Neuronal stem cell (in vitro differentiated cells): ENCODE results near the gene ATP2A1.
"Not testable (repeated sequence)": the region's sequence is repeated elsewhere in the genome, so short reads cannot be mapped to it uniquely, and the experiment has no call there.

ENCODE experiments used
- DNase-seq: peaks from one replicate; pipeline ENCODE4 v3.0.0-alpha.2; 2013; ENCODE audit warnings: low spot score
- H2AFZ ChIP-seq: one replicate; pipeline ENCODE4 v1.6.1; 2013; ENCODE audit warnings: mild to moderate bottlenecking, low read length, inconsistent platforms
- H2AK5ac ChIP-seq: 2 replicates; pipeline ENCODE4 v1.6.1; 2013; ENCODE audit warnings: low read depth, mild to moderate bottlenecking, inconsistent platforms, low read length, moderate library complexity, mixed read lengths
- H2BK120ac ChIP-seq: 2 replicates; pipeline ENCODE4 v1.6.1; 2013; ENCODE audit warnings: low read depth, mild to moderate bottlenecking, inconsistent platforms, low read length, moderate library complexity, mixed read lengths
- H2BK12ac ChIP-seq: one replicate; pipeline ENCODE4 v1.6.1; 2013; ENCODE audit warnings: low read length, inconsistent platforms
- H2BK15ac ChIP-seq: 2 replicates; pipeline ENCODE4 v1.6.1; 2013; ENCODE audit warnings: mild to moderate bottlenecking, low read length, inconsistent platforms, mixed read lengths
- H2BK5ac ChIP-seq: one replicate; pipeline ENCODE4 v1.6.1; 2013; ENCODE audit warnings: inconsistent platforms, mild to moderate bottlenecking, low read length, moderate library complexity
- H3K14ac ChIP-seq: one replicate; pipeline ENCODE4 v1.6.1; 2013; ENCODE audit warnings: low read length, inconsistent platforms
- H3K18ac ChIP-seq: 2 replicates; pipeline ENCODE4 v1.6.1; 2013; ENCODE audit warnings: low read length, inconsistent platforms
- H3K23ac ChIP-seq: 2 replicates; pipeline ENCODE4 v1.6.1; 2013; ENCODE audit warnings: low read depth, mild to moderate bottlenecking, mixed read lengths, low read length, inconsistent platforms; ENCODE audit not compliant: poor library complexity
- H3K27ac ChIP-seq: replicated peaks from 3 replicates; pipeline ENCODE4 v1.5.1; 2013; ENCODE audit warnings: low read length, inconsistent platforms
- H3K27me3 ChIP-seq, 3 experiments: 2 replicates each; pipeline ENCODE4 v1.6.1; 2013; ENCODE audit warnings: low read length in 3 of 3, mild to moderate bottlenecking in 2 of 3, inconsistent platforms in 1 of 3, low read depth in 1 of 3, mixed read lengths in 1 of 3, moderate library complexity in 1 of 3; ENCODE audit not compliant: control insufficient read depth in 3 of 3, insufficient read depth in 3 of 3
- H3K36me3 ChIP-seq, 2 donors: replicated peaks in 1 of 2; 2 replicates each; pipeline ENCODE4 v1.6.1; 2013; ENCODE audit warnings: low read length in 2 of 2; ENCODE audit not compliant: control insufficient read depth in 2 of 2, insufficient read depth in 2 of 2
- H3K4ac ChIP-seq: 2 replicates; pipeline ENCODE4 v1.6.1; 2013; ENCODE audit warnings: inconsistent platforms, mild to moderate bottlenecking, low read length, moderate library complexity
- H3K4me1 ChIP-seq, 2 donors: 1 replicate in 1 of 2; 2 replicates in 1 of 2; pipeline ENCODE4 v1.6.1; 2013; ENCODE audit warnings: low read length in 2 of 2, low read depth in 1 of 2; ENCODE audit not compliant: control insufficient read depth in 2 of 2, insufficient read depth in 1 of 2
- H3K4me2 ChIP-seq: one replicate; pipeline ENCODE4 v1.6.1; 2013; ENCODE audit warnings: mild to moderate bottlenecking, low read length, inconsistent platforms; ENCODE audit not compliant: insufficient read depth, poor library complexity, severe bottlenecking
- H3K4me3 ChIP-seq, 2 donors: 2 replicates each; pipeline ENCODE4 v1.5.1; 2013; ENCODE audit warnings: low read length in 2 of 2, mild to moderate bottlenecking in 2 of 2, inconsistent platforms in 1 of 2, moderate library complexity in 1 of 2
- H3K79me1 ChIP-seq: one replicate; pipeline ENCODE4 v1.6.1; 2013; ENCODE audit warnings: low read depth, mild to moderate bottlenecking, inconsistent platforms, low read length, moderate library complexity
- H3K9ac ChIP-seq: one replicate; pipeline ENCODE4 v1.6.1; 2013; ENCODE audit warnings: mild to moderate bottlenecking, low read depth, low read length, inconsistent platforms; ENCODE audit not compliant: poor library complexity
- H3K9me3 ChIP-seq, 2 donors: replicated peaks in 1 of 2; 2 replicates each; pipeline versions ENCODE3 to v1.6.1; 2013; ENCODE audit warnings: low read length in 2 of 2, mild to moderate bottlenecking in 2 of 2, inconsistent platforms in 1 of 2, low read depth in 1 of 2, mixed read lengths in 1 of 2, moderate library complexity in 1 of 2; ENCODE audit not compliant: control insufficient read depth in 2 of 2, insufficient read depth in 1 of 2
- H4K8ac ChIP-seq: one replicate; pipeline ENCODE4 v1.6.1; 2013; ENCODE audit warnings: low read depth, mild to moderate bottlenecking, inconsistent platforms, low read length, moderate library complexity
- H4K91ac ChIP-seq: one replicate; pipeline ENCODE4 v1.6.1; 2013; ENCODE audit warnings: low read length, low read depth, mild to moderate bottlenecking, inconsistent platforms; ENCODE audit not compliant: poor library complexity
- WGBS, 2 donors: extraction: QIAGEN DNeasy Blood & Tissue Kit; methylation state at CpG; one replicate each; pipeline ENCODE4 v1.1.7; 2013; ENCODE audit warnings: missing lambda C conversion rate in 2 of 2, mixed read lengths in 1 of 2; ENCODE audit not compliant: insufficient read length in 2 of 2, insufficient replicate concordance in 1 of 2; ENCODE audit errors: extremely low coverage in 2 of 2; 5-methylcytosine and 5-hydroxymethylcytosine counted together

The ATP2A1 gene

GRCh38 chr16:28881565-28881964, 3.3 kb downstream of the ATP2A1 start:
- not testable (repeated sequence) for H4K91ac ChIP-seq, H3K79me1 ChIP-seq

DNA sequence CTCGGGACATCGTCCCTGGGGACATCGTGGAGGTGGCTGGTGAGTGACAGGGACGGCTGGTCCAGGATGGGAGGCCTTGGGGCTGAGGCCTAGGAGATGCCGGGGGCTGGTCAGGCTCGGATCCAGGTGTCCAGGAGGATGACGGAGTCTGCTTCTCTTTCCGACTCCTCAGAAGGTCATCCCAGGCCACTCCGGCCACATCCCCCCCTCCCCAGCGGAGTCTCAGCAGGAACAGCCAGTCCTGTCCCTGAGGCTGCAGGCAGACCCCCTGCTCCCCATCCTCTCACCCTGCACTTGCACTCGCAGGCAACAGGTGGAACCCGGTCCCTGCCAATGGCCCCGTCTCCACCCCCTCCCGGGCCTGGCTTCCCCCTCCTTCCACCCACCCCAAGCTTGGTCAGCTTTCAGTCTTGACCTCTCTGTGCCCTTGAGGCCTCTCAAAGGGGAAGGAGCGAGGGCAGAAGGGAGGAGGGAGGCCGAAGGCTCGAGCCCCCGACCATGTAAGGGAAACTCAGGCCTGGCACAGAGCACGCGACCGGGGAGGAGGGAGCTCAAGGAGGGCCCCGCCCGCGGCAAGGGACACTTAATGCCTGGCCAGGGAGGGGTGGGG, 4.4 kb downstream of the ATP2A1 start:
- no peak overlapping the region for H3K18ac ChIP-seq
- peak overlapping the region; percentile 53 for H3K9ac ChIP-seq
- H3K27ac ChIP-seq, result no peak overlapping the region
- WGBS, 2 donors, result no CpG with 5 or more reads among the region's 24 CpGs
- H3K4me3 ChIP-seq, result peak overlapping the region in 1 of 2 donors; percentile 26
- peak overlapping the region; percentile 10 for H2AK5ac ChIP-seq
- no peak overlapping the region for H4K8ac ChIP-seq
- H3K27me3 ChIP-seq, result peaks cover 0 to 4% (median 0%) of the 10 kb centered on the region in 3 experiments
- H3K23ac ChIP-seq, result peak overlapping the region; percentile 40
- peaks cover 12 to 36% of the 10 kb centered on the region in 2 donors for H3K4me1 ChIP-seq
- H4K91ac ChIP-seq, result no peak overlapping the region
- H2BK15ac ChIP-seq, result peak overlapping the region; percentile 37
- H3K9me3 ChIP-seq, result no peaks in the 10 kb centered on the region
- H3K36me3 ChIP-seq, result peaks cover 2 to 7% of the 10 kb centered on the region in 2 donors
- H3K14ac ChIP-seq, result peak overlapping the region; percentile 75
- peak overlapping the region; percentile 88 for H2AFZ ChIP-seq
- peaks cover 3% of the 10 kb centered on the region for H3K79me1 ChIP-seq
- peak overlapping the region; percentile 11 for H3K4me2 ChIP-seq
- DNase-seq, result no peak
- no peak overlapping the region for H2BK120ac ChIP-seq
- H2BK5ac ChIP-seq, result peak overlapping the region; percentile 39
- H2BK12ac ChIP-seq, result peak overlapping the region; percentile 22
- H3K4ac ChIP-seq, result no peak overlapping the region

More at GRCh38 chr16:28881565-28881964, 3.3 kb downstream of the ATP2A1 start:
- no CpG with 5 or more reads among the region's 4 CpGs for WGBS, 2 donors
- not testable (repeated sequence) for H3K4ac ChIP-seq, H3K23ac ChIP-seq, H3K27ac ChIP-seq, H2AK5ac ChIP-seq, H3K4me3 ChIP-seq, H3K27me3 ChIP-seq, H2AFZ ChIP-seq, H3K14ac ChIP-seq, H3K4me2 ChIP-seq, H3K36me3 ChIP-seq, H3K9me3 ChIP-seq, H2BK12ac ChIP-seq, DNase-seq, H2BK120ac ChIP-seq, H2BK5ac ChIP-seq, H3K18ac ChIP-seq, H2BK15ac ChIP-seq, H4K8ac ChIP-seq, H3K9ac ChIP-seq
- peaks cover 18 to 47% of the 10 kb centered on the region in 2 donors for H3K4me1 ChIP-seq

GRCh38 chr16:28883221-28883996, 5.1 kb downstream of the ATP2A1 start:
- H3K4me1 ChIP-seq, result peaks cover 12 to 30% of the 10 kb centered on the region in 2 donors
- H3K18ac ChIP-seq, result no peak overlapping the region
- no peaks in the 10 kb centered on the region for H3K79me1 ChIP-seq

DNA sequence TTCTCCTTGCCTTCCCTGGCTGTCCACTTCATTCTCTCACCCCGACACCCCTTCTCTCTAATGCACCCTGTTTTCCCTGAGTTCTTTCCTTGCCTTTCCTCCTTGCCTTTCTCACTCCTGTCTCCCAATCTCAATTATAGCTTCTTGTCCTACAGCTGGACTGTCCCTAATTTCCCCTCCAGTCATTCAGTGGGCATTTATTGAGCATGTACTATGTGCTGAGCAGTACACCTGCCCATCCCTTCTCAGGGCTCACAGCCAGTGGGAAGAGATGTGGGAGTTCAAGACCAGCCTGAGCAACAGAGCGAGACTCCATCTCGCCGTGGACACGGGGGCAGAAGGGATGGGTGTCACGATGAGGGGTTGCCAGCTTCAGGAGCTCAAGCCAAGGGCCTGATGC, 5.8 kb downstream of the ATP2A1 start:
- no peak overlapping the region for H4K8ac ChIP-seq
- H3K9me3 ChIP-seq, result no peaks in the 10 kb centered on the region
- no peak overlapping the region for H2AFZ ChIP-seq
- H3K4me2 ChIP-seq, result no peak overlapping the region
- no peak overlapping the region for H2BK120ac ChIP-seq
- H3K14ac ChIP-seq, result peak overlapping the region; percentile 38
- H3K9ac ChIP-seq, result no peak overlapping the region
- H3K27ac ChIP-seq, result no peak overlapping the region
- peaks cover 8 to 26% of the 10 kb centered on the region in 2 donors for H3K4me1 ChIP-seq
- H3K4me3 ChIP-seq, result no peak overlapping the region
- no peak overlapping the region for H2BK12ac ChIP-seq
- no peak overlapping the region for H3K23ac ChIP-seq
- H2AK5ac ChIP-seq, result peak overlapping the region; percentile 52
- H3K4ac ChIP-seq, result no peak overlapping the region
- no CpG with 5 or more reads among the region's 6 CpGs for WGBS, 2 donors
- no peak for DNase-seq
- H3K27me3 ChIP-seq, result peaks cover 0 to 4% (median 0%) of the 10 kb centered on the region in 3 experiments
- no peak overlapping the region for H2BK5ac ChIP-seq
- H3K79me1 ChIP-seq, result no peaks in the 10 kb centered on the region
- no peak overlapping the region for H3K18ac ChIP-seq
- H4K91ac ChIP-seq, result no peak overlapping the region
- H3K36me3 ChIP-seq, result peaks cover 0 to 12% of the 10 kb centered on the region in 2 donors
- no peak overlapping the region for H2BK15ac ChIP-seq

More at GRCh38 chr16:28883221-28883996, 5.1 kb downstream of the ATP2A1 start:
- H3K23ac ChIP-seq, result no peak overlapping the region
- peak overlapping the region; percentile 88 for H2AFZ ChIP-seq
- peak overlapping the region; percentile 38 for H3K14ac ChIP-seq
- no peak for DNase-seq
- peak overlapping the region; percentile 10 for H2AK5ac ChIP-seq
- no peak overlapping the region for H3K4me2 ChIP-seq
- H3K36me3 ChIP-seq, result peaks cover 0 to 7% of the 10 kb centered on the region in 2 donors
- H3K9me3 ChIP-seq, result no peaks in the 10 kb centered on the region
- no CpG with 5 or more reads among the region's 25 CpGs for WGBS, 2 donors
- peaks cover 0 to 4% (median 0%) of the 10 kb centered on the region in 3 experiments for H3K27me3 ChIP-seq
- peak overlapping the region; percentile 22 for H2BK12ac ChIP-seq
- H2BK5ac ChIP-seq, result peak overlapping the region; percentile 39
- H4K91ac ChIP-seq, result no peak overlapping the region
- no peak overlapping the region for H3K27ac ChIP-seq
- no peak overlapping the region for H2BK120ac ChIP-seq
- no peak overlapping the region for H4K8ac ChIP-seq
- H3K4me3 ChIP-seq, result no peak overlapping the region
- no peak overlapping the region for H3K9ac ChIP-seq
- peak overlapping the region; percentile 37 for H2BK15ac ChIP-seq
- H3K4ac ChIP-seq, result no peak overlapping the region
